ENCODE results near the gene HES2. TPM values are rescaled to one million over a fixed set of nuclear protein-coding genes. Genes with fewer than 3 reads are reported as not detected.
"Not testable (repeated sequence)": the region's sequence is repeated elsewhere in the genome, so short reads cannot be mapped to it uniquely, and the experiment has no call there.

The HES2 gene
- total RNA-seq, 1 donor from 2014 or later: not detected

- H3K4me3 ChIP-seq: no peak overlapping the region
- no peak overlapping the region for H3K27ac ChIP-seq
- no peaks in the 10 kb centered on the region for H3K9me3 ChIP-seq
- peaks cover 0 to 6% of the 10 kb centered on the region in 2 donors for H3K4me1 ChIP-seq
- no peaks in the 10 kb centered on the region for H3K27me3 ChIP-seq
- no peak for TF ChIP-seq CTCF (IDR thresholded peaks at IDR 0.05)
- no peak for DNase-seq (ENCODE audit: low spot score in 2 of 2)
- H3K36me3 ChIP-seq: no peaks in the 10 kb centered on the region
- intact Hi-C loops (cut with DNase I): loop anchor here (10.0 kb wide), 1 partner anchor 157 kb away; the partner anchor contains the start of genes NOL9 and TAS1R1
Observed at GRCh38 chr1:6397844-6398441, 21.8 kb downstream of the HES2 start.

- Histone ChIP-seq H3K27me3 (no peaks in the 10 kb centered on the region), H3K9me3 (no peaks in the 10 kb centered on the region), H3K4me1 (peaks cover 4 to 13% of the 10 kb centered on the region in 2 donors), H3K27ac (no peak overlapping the region), H3K36me3 (no peaks in the 10 kb centered on the region), H3K4me3 (no peak overlapping the region)
- intact Hi-C loops (cut with DNase I): loop anchor here (10.0 kb wide), 1 partner anchor 158 kb away; the partner anchor contains the start of genes NOL9 and TAS1R1
- no peak for TF ChIP-seq CTCF (IDR thresholded peaks at IDR 0.05)
- DNase-seq (ENCODE audit: low spot score in 2 of 2): no peak
Observed at GRCh38 chr1:6396998-6397397, 22.7 kb downstream of the HES2 start.

GRCh38 chr1:6395781-6396244 lies 23.9 kb downstream of the HES2 start:
- peaks cover 4 to 13% of the 10 kb centered on the region in 2 donors for H3K4me1 ChIP-seq
- not testable (repeated sequence) for H3K27me3 ChIP-seq; H3K9me3 ChIP-seq; DNase-seq (ENCODE audit: low spot score in 2 of 2); H3K4me3 ChIP-seq; H3K27ac ChIP-seq; H3K36me3 ChIP-seq
- intact Hi-C loops (cut with DNase I): loop anchor here (10.0 kb wide), 1 partner anchor 159 kb away; the partner anchor contains the start of genes NOL9 and TAS1R1

GRCh38 chr1:6395130-6395529 lies 24.6 kb downstream of the HES2 start:
- H3K4me1 ChIP-seq: peaks cover 4 to 13% of the 10 kb centered on the region in 2 donors
- H3K27me3 ChIP-seq; H3K27ac ChIP-seq; DNase-seq (ENCODE audit: low spot score in 2 of 2); H3K36me3 ChIP-seq; H3K9me3 ChIP-seq; H3K4me3 ChIP-seq: not testable (repeated sequence)
- intact Hi-C loops (cut with DNase I): loop anchor here (10.0 kb wide), 1 partner anchor 160 kb away; the partner anchor contains the start of genes NOL9 and TAS1R1

- H3K4me1 ChIP-seq: peaks cover 4 to 13% of the 10 kb centered on the region in 2 donors
- DNase-seq (ENCODE audit: low spot score in 2 of 2): peak; percentile 49 to 92
- peak; percentile 4 to 46 (median 7) for TF ChIP-seq CTCF (IDR thresholded peaks at IDR 0.05)
- no peaks in the 10 kb centered on the region for H3K36me3 ChIP-seq
- no peaks in the 10 kb centered on the region for H3K9me3 ChIP-seq
- intact Hi-C loops (cut with DNase I): loop anchor here (1.0 to 10.0 kb wide), 2 partner anchors 161 to 401 kb away; partner anchors contain the start of genes NOL9, NPHP4 and TAS1R1
- H3K4me3 ChIP-seq: peak within 1 kb of the TSS; percentile 66 to 84
- no peaks in the 10 kb centered on the region for H3K27me3 ChIP-seq
- peak within 1 kb of the TSS; percentile 95 to 99 for H3K27ac ChIP-seq
Observed at GRCh38 chr1:6393400-6394187, 26.1 kb downstream of the HES2 start, which contains the start of gene ACOT7. Gene ACOT7, minus strand, starts transcription at chr1:6393767. Its CDS starts 368 bp downstream, at chr1:6393399.

GRCh38 chr1:6392809-6393399 lies 26.8 kb downstream of the HES2 start:
- Histone ChIP-seq H3K9me3 (no peaks in the 10 kb centered on the region), H3K4me1 (peaks cover 4 to 13% of the 10 kb centered on the region in 2 donors), H3K4me3 (peak overlapping the region; percentile 66 to 84), H3K27ac (peak overlapping the region; percentile 95 to 99), H3K36me3 (no peaks in the 10 kb centered on the region), H3K27me3 (no peaks in the 10 kb centered on the region)
- intact Hi-C loops (cut with DNase I): loop anchor here (1.0 to 10.0 kb wide), 2 partner anchors 162 to 401 kb away; partner anchors contain the start of genes NOL9, NPHP4 and TAS1R1
- no peak for DNase-seq (ENCODE audit: low spot score in 2 of 2)
- TF ChIP-seq CTCF (IDR thresholded peaks at IDR 0.05): no peak

Measured in ascending aorta (tissue), 2 donors.